ENCODE measurements around the gene FEM1A. TPM values are rescaled to one million over a fixed set of nuclear protein-coding genes. Genes with fewer than 3 reads are reported as not detected.

Gene FEM1A
- total RNA-seq: 10.0 and 10.9 TPM in 2 replicates

GRCh38 chr19:4791183-4792018 is at the start of gene FEM1A:
TSS of gene FEM1A (plus strand) at chr19:4791734. CDS start at chr19:4791855, 121 bp downstream.

GRCh38 chr19:4831304-4831978 is 39.9 kb downstream of the FEM1A start, which contains the start of gene TICAM1:
TSS of gene TICAM1 (minus strand) at chr19:4831712. CDS start at chr19:4818377, 13,335 bp downstream.

Other genes with a start within 250 kb of the FEM1A start
- 0.45 and 0.67 TPM in 2 replicates for gene SEMA6B, start 232.1 kb upstream of the FEM1A start, total RNA-seq
- 5.4 and 6.5 TPM in 2 replicates for gene TNFAIP8L1, start 152.2 kb upstream of the FEM1A start, total RNA-seq
- 148 and 163 TPM in 2 replicates for gene MYDGF, start 121.4 kb upstream of the FEM1A start, total RNA-seq
- 70.6 and 71.8 TPM in 2 replicates for gene DPP9, start 67.9 kb upstream of the FEM1A start, total RNA-seq
- gene TICAM1, start 40.0 kb downstream of the FEM1A start, total RNA-seq: 2.7 and 3.0 TPM in 2 replicates
- 178 and 217 TPM in 2 replicates for gene PLIN3, start 75.9 kb downstream of the FEM1A start, total RNA-seq
- not detected in 2 replicates for gene ARRDC5, start 111.2 kb downstream of the FEM1A start, total RNA-seq
- gene UHRF1, start 117.8 kb downstream of the FEM1A start, total RNA-seq: 98.0 and 99.6 TPM in 2 replicates
- gene KDM4B, start 177.4 kb downstream of the FEM1A start, total RNA-seq: 9.2 and 9.6 TPM in 2 replicates

All from bronchus fibroblast of lung (primary cell).